Spinal cord (tissue), 10 donors: Measurements from ENCODE around the gene TRPM3. TPM values are rescaled to one million over a fixed set of nuclear protein-coding genes. Genes with fewer than 3 reads are reported as not detected.
A peak's percentile ranks its signal among the peaks of the same experiment; 100 is the strongest.
"Not testable (repeated sequence)": the region's sequence is repeated elsewhere in the genome, so short reads cannot be mapped to it uniquely, and the experiment has no call there.

Experiments used
- DNase-seq, 6 donors: peaks; one replicate each; pipeline versions ENCODE4 v3.0.0 to v3.0.0-alpha.2; 2013 to 2015; ENCODE audit warnings: low spot score in 6 of 6, low read depth in 4 of 6
- H3K27ac ChIP-seq: one replicate; pipeline ENCODE4 v1.5.1; 2013; ENCODE audit warnings: low read depth, low read length, control low read depth
- H3K27me3 ChIP-seq: one replicate; pipeline ENCODE4 v1.6.1; 2013; ENCODE audit warnings: low read length; ENCODE audit not compliant: control insufficient read depth, insufficient read depth
- H3K36me3 ChIP-seq: one replicate; pipeline ENCODE4 v1.6.1; 2013; ENCODE audit warnings: low read length; ENCODE audit not compliant: control insufficient read depth, insufficient read depth
- H3K4me1 ChIP-seq: one replicate; pipeline ENCODE4 v1.6.1; 2013; ENCODE audit warnings: low read length; ENCODE audit not compliant: control insufficient read depth, insufficient read depth
- H3K4me3 ChIP-seq: one replicate; pipeline ENCODE4 v1.5.1; 2013; ENCODE audit warnings: low read depth, low read length, control low read depth
- H3K9me3 ChIP-seq: one replicate; pipeline ENCODE4 v1.6.1; 2013; ENCODE audit warnings: low read length; ENCODE audit not compliant: control insufficient read depth, insufficient read depth
- WGBS: methylation state at CpG from one replicate; pipeline ENCODE4 v1.1.5; 2013; ENCODE audit warnings: missing lambda C conversion rate; ENCODE audit not compliant: insufficient coverage; 5-methylcytosine and 5-hydroxymethylcytosine counted together
- polyA plus RNA-seq, 2 donors: library from polyadenylated mRNA; unstranded; fragments of 120-200 nt; gene quantifications; one replicate each; pipeline ENCODE4 v1.2.1, GENCODE V29; 2013; ENCODE audit not compliant: insufficient read length in 2 of 2
- total RNA-seq, 2 donors: library from RNA; depleted of rRNA in 1 of 2; stranded (reverse); fragments of 120-200 nt in 1 of 2; fragments of >200 nt in 1 of 2; gene quantifications; one replicate each; pipeline versions ENCODE4 v1.2.3 to v1.2.4, GENCODE V29; 2013 to 2014
- donor health status: healthy.

Gene TRPM3
- total and polyA plus RNA-seq, 4 donors: 16.7 to 198 (median 37.6) TPM

GRCh38 chr9:70675868-70676370 lies 445.5 kb downstream of the TRPM3 start:
- no peaks in the 10 kb centered on the region for H3K9me3 ChIP-seq
- no peak overlapping the region for H3K27ac ChIP-seq
- no peaks in the 10 kb centered on the region for H3K36me3 ChIP-seq
- no peak overlapping the region for H3K4me3 ChIP-seq
- H3K4me1 ChIP-seq: no peaks in the 10 kb centered on the region
- peak in 1 of 6 donors; percentile 3 for DNase-seq
- WGBS: no CpG with 5 or more reads among the region's 1 CpG
- H3K27me3 ChIP-seq: no peaks in the 10 kb centered on the region

- Histone ChIP-seq H3K36me3 (no peaks in the 10 kb centered on the region), H3K4me1 (no peaks in the 10 kb centered on the region), H3K9me3 (no peaks in the 10 kb centered on the region), H3K27ac (no peak overlapping the region), H3K27me3 (no peaks in the 10 kb centered on the region), H3K4me3 (no peak overlapping the region)
- WGBS: no CpG with 5 or more reads among the region's 1 CpG
- no peak for DNase-seq
Observed at GRCh38 chr9:70673844-70674243, 447.6 kb downstream of the TRPM3 start.

- Histone ChIP-seq H3K9me3 (no peaks in the 10 kb centered on the region), H3K27ac (no peak overlapping the region), H3K36me3 (no peaks in the 10 kb centered on the region), H3K4me3 (no peak overlapping the region), H3K27me3 (no peaks in the 10 kb centered on the region), H3K4me1 (no peaks in the 10 kb centered on the region)
- DNase-seq: peak in 3 of 6 donors; percentile 7 to 61 (median 41)
- WGBS: no CpG with 5 or more reads among the region's 1 CpG
Observed at GRCh38 chr9:70672161-70672649, 449.2 kb downstream of the TRPM3 start.

GRCh38 chr9:70668751-70669150 lies 452.7 kb downstream of the TRPM3 start:
- Histone ChIP-seq H3K27me3 (no peaks in the 10 kb centered on the region), H3K36me3 (no peaks in the 10 kb centered on the region), H3K9me3 (no peaks in the 10 kb centered on the region), H3K4me3 (no peak overlapping the region), H3K27ac (no peak overlapping the region), H3K4me1 (no peaks in the 10 kb centered on the region)
- 32% methylated on average over 2 of the region's 3 CpGs for WGBS
- DNase-seq: peak in 5 of 6 donors; percentile 22 to 74 (median 35)

GRCh38 chr9:70658765-70659164 lies 462.7 kb downstream of the TRPM3 start:
- Histone ChIP-seq H3K27ac (no peak overlapping the region), H3K27me3 (no peaks in the 10 kb centered on the region), H3K36me3 (no peaks in the 10 kb centered on the region), H3K4me3 (no peak overlapping the region), H3K4me1 (no peaks in the 10 kb centered on the region), H3K9me3 (peaks cover 6% of the 10 kb centered on the region)
- DNase-seq: no peak

GRCh38 chr9:70656281-70656680 lies 465.1 kb downstream of the TRPM3 start:
- H3K9me3 ChIP-seq: peaks cover 6% of the 10 kb centered on the region
- no peaks in the 10 kb centered on the region for H3K27me3 ChIP-seq
- DNase-seq: no peak
- H3K27ac ChIP-seq: no peak overlapping the region
- no peaks in the 10 kb centered on the region for H3K4me1 ChIP-seq
- no peak overlapping the region for H3K4me3 ChIP-seq
- no peaks in the 10 kb centered on the region for H3K36me3 ChIP-seq
- WGBS: no CpG with 5 or more reads among the region's 1 CpG

- Histone ChIP-seq H3K27ac (no peak overlapping the region), H3K9me3 (peaks cover 8% of the 10 kb centered on the region), H3K36me3 (no peaks in the 10 kb centered on the region), H3K4me1 (no peaks in the 10 kb centered on the region), H3K4me3 (no peak overlapping the region), H3K27me3 (no peaks in the 10 kb centered on the region)
- no CpG with 5 or more reads among the region's 1 CpG for WGBS
- no peak for DNase-seq
Observed at GRCh38 chr9:70654144-70654543, 467.3 kb downstream of the TRPM3 start.

- H3K27ac ChIP-seq, H3K9me3 ChIP-seq, H3K4me3 ChIP-seq: not testable (repeated sequence)
Observed at GRCh38 chr9:70644627-70645026, 476.8 kb downstream of the TRPM3 start.

GRCh38 chr9:70642341-70642740 lies 479.1 kb downstream of the TRPM3 start:
- H3K27ac ChIP-seq: no peak overlapping the region
- DNase-seq: no peak
- H3K4me1 ChIP-seq: peaks cover 7% of the 10 kb centered on the region
- H3K27me3 ChIP-seq: no peaks in the 10 kb centered on the region
- no peaks in the 10 kb centered on the region for H3K9me3 ChIP-seq
- no peaks in the 10 kb centered on the region for H3K36me3 ChIP-seq
- no peak overlapping the region for H3K4me3 ChIP-seq
- 100% methylated on average over 1 of the region's 8 CpGs for WGBS

More at GRCh38 chr9:70644627-70645026, 476.8 kb downstream of the TRPM3 start:
- not testable (repeated sequence) for H3K27me3 ChIP-seq, DNase-seq, H3K4me1 ChIP-seq, H3K36me3 ChIP-seq

GRCh38 chr9:70641631-70642030 lies 479.8 kb downstream of the TRPM3 start:
- DNase-seq: peak in 2 of 6 donors; percentile 43 to 84
- H3K4me3 ChIP-seq: no peak overlapping the region
- no peak overlapping the region for H3K27ac ChIP-seq
- H3K4me1 ChIP-seq: peaks cover 10% of the 10 kb centered on the region
- WGBS: 18% methylated on average over 1 of the region's 1 CpG
- H3K27me3 ChIP-seq: no peaks in the 10 kb centered on the region
- no peaks in the 10 kb centered on the region for H3K9me3 ChIP-seq
- H3K36me3 ChIP-seq: no peaks in the 10 kb centered on the region
